Nephron (organoid): ENCODE measurements around the gene ZFYVE19.

ENCODE experiments used
- H3K27ac Mint-ChIP-seq, 3 experiments: 2 replicates each; pipeline ENCODE4 v1.8.0; 2020; ENCODE audit warnings: mixed read lengths in 3 of 3, mild to moderate bottlenecking in 2 of 3, moderate library complexity in 1 of 3
- H3K27me3 Mint-ChIP-seq: 2 replicates; pipeline ENCODE4 v1.8.0; 2021; ENCODE audit warnings: low read depth, mild to moderate bottlenecking, moderate library complexity, mixed read lengths
- H3K36me3 Mint-ChIP-seq: 2 replicates; pipeline ENCODE4 v1.8.0; 2020; ENCODE audit warnings: low read depth, mixed read lengths
- H3K4me1 Mint-ChIP-seq: 2 replicates; pipeline ENCODE4 v1.8.0; 2020; ENCODE audit warnings: mixed read lengths
- H3K4me3 Mint-ChIP-seq, 3 experiments: 2 replicates each; pipeline ENCODE4 v1.8.0; 2020; ENCODE audit warnings: mild to moderate bottlenecking in 3 of 3, mixed read lengths in 3 of 3, moderate library complexity in 2 of 3
- H3K9me3 Mint-ChIP-seq: 2 replicates; pipeline ENCODE4 v1.8.0; 2020; ENCODE audit warnings: mixed read lengths
- TF ChIP-seq, protein P1 (sequence below), 3 experiments: fragments of 200-600 bp; sonication (generic); IDR thresholded peaks; one replicate each; pipeline ENCODE4 v1.5.0; 2021; ENCODE audit warnings: antibody characterized with exemption in 3 of 3; ENCODE audit not compliant: unreplicated experiment in 3 of 3

Gene ZFYVE19, protein sequence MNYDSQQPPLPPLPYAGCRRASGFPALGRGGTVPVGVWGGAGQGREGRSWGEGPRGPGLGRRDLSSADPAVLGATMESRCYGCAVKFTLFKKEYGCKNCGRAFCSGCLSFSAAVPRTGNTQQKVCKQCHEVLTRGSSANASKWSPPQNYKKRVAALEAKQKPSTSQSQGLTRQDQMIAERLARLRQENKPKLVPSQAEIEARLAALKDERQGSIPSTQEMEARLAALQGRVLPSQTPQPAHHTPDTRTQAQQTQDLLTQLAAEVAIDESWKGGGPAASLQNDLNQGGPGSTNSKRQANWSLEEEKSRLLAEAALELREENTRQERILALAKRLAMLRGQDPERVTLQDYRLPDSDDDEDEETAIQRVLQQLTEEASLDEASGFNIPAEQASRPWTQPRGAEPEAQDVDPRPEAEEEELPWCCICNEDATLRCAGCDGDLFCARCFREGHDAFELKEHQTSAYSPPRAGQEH

DNA sequence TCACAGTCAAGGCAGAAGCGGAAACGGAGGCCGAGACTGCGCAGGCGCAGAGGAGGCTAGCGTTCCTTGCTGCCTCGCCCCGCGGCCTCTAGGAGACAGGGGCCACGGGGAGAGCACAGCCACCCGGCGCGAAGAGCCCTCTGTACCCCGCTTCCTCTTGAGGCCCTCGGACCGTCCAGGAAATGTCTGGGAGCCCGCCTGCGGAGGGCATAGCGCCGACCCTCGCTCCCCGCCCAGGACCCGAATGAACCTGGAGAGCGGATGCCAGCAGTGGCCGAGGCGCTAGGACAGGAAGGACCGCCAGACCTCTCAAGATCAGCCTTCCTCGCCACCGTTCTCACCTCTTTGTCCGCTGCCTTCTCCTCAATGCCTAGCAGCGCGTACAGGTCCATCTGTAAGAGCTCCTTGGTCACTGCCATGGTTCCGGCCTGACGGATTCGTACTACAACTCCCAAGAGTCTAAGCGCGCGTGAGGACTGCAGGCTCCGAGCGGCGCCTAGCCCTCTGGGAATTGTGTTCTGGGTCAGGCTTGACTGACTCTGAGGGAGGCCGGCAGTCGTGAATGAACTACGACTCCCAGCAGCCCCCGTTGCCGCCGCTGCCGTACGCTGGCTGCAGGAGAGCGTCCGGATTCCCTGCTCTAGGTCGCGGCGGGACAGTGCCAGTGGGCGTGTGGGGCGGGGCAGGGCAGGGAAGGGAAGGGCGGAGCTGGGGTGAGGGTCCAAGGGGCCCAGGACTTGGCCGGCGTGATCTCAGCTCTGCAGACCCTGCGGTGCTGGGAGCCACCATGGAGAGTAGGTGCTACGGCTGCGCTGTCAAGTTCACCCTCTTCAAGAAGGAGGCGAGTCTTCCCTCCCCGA, at the start of gene ZFYVE19, which contains the start of gene DNAJC17:
Gene ZFYVE19, plus strand, starts transcription at position 62 of the 860 bp plus-strand sequence. Its CDS starts 501 bp downstream, at position 563.
Gene DNAJC17, minus strand, starts transcription at position 446 of the 860 bp plus-strand sequence. Its CDS starts 27 bp downstream, at position 419.
- peak within 1 kb of the TSS; percentile 95 to 97 (median 97) for H3K27ac Mint-ChIP-seq
- H3K9me3 Mint-ChIP-seq: no peaks in the 10 kb centered on the region
- H3K4me3 Mint-ChIP-seq: peak within 1 kb of the TSS; percentile 92 to 97 (median 95)
- H3K27me3 Mint-ChIP-seq: no peaks in the 10 kb centered on the region
- H3K36me3 Mint-ChIP-seq: peaks cover 8% of the 10 kb centered on the region
- H3K4me1 Mint-ChIP-seq: peaks cover 23% of the 10 kb centered on the region
- TF ChIP-seq, protein P1, sequence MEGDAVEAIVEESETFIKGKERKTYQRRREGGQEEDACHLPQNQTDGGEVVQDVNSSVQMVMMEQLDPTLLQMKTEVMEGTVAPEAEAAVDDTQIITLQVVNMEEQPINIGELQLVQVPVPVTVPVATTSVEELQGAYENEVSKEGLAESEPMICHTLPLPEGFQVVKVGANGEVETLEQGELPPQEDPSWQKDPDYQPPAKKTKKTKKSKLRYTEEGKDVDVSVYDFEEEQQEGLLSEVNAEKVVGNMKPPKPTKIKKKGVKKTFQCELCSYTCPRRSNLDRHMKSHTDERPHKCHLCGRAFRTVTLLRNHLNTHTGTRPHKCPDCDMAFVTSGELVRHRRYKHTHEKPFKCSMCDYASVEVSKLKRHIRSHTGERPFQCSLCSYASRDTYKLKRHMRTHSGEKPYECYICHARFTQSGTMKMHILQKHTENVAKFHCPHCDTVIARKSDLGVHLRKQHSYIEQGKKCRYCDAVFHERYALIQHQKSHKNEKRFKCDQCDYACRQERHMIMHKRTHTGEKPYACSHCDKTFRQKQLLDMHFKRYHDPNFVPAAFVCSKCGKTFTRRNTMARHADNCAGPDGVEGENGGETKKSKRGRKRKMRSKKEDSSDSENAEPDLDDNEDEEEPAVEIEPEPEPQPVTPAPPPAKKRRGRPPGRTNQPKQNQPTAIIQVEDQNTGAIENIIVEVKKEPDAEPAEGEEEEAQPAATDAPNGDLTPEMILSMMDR (IDR thresholded peaks at IDR 0.05; ENCODE audit: unreplicated experiment in 3 of 3): no peak

DNA sequence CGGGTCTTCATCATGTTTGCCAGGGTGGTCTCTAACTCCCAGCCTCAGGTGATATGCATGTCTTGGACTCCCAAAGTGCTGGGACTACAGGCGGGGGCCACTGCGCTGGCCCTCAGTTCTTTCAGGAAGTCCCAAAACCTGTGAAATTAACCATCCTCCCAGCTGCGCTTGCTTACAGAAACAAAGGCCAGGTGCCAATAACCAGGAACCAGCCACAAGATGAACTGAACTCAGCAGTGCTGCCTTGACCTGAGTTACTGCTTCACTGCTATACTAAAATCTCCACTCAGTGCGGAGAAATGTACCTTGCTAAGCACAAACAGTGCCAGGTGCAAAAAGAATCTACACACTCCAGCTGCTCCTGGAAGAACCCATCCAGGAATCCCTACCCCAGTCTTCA, 46.9 kb upstream of the ZFYVE19 start:
- TF ChIP-seq, protein P1 (IDR thresholded peaks at IDR 0.05; ENCODE audit: unreplicated experiment in 3 of 3): no peak
- no peaks in the 10 kb centered on the region for H3K9me3 Mint-ChIP-seq
- peak overlapping the region; percentile 15 to 78 (median 23) for H3K27ac Mint-ChIP-seq

DNA sequence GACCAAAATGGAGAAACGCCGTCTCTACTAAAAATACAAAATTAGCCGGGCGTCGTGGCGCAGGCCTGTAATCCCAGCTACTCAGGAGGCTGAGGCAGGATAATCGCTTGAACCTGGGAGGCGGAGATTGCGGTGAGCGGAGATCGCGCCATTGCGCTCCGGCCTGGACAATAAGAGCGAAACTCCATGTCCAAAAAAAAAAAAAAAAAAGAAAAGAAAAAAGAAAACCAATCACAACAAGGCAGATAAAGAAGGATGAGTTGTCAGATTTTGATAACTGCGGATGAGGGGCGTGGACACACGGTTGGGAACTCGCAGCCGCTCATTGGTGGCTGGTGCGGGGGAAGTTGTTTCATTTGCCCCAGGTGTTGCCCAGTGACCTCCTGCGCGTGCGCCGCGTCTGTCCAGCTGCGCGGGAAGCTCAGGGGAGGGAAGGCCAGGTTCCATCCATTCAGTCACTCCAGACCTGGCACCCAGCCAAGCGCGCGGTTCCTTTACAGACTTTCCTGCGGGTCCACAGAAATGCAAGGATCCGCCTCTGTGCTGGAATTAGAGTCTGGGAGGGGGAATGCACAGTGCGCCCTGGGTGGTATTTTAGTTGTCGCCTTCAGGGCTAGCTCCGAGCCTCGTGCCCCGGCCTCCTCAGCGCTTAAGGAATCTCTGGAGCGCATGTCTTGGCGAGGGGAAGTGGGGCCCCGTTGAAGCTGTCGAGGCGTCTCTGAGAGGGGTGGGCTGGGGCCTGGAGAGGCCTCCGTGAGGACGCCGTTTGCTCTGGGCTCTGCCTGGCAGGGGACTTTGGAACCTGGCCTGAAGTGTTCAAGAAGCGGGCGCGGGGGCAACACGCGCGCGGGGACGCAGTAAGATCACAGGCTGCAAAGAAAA, 43.7 kb upstream of the ZFYVE19 start:
- H3K36me3 Mint-ChIP-seq: no peaks in the 10 kb centered on the region
- H3K27me3 Mint-ChIP-seq: peaks cover 5% of the 10 kb centered on the region
- H3K4me3 Mint-ChIP-seq: peak overlapping the region; percentile 86 to 88 (median 88)
- TF ChIP-seq, protein P1 (IDR thresholded peaks at IDR 0.05; ENCODE audit: unreplicated experiment in 3 of 3): no peak
- no peaks in the 10 kb centered on the region for H3K9me3 Mint-ChIP-seq
- peak overlapping the region; percentile 77 to 97 (median 94) for H3K27ac Mint-ChIP-seq
- H3K4me1 Mint-ChIP-seq: peaks cover 25% of the 10 kb centered on the region

More for the DNA sequence above, 46.9 kb upstream of the ZFYVE19 start:
- peaks cover 30% of the 10 kb centered on the region for H3K4me1 Mint-ChIP-seq
- peak overlapping the region in 1 of 3 experiments; percentile 33 for H3K4me3 Mint-ChIP-seq
- peaks cover 5% of the 10 kb centered on the region for H3K27me3 Mint-ChIP-seq
- no peaks in the 10 kb centered on the region for H3K36me3 Mint-ChIP-seq

DNA sequence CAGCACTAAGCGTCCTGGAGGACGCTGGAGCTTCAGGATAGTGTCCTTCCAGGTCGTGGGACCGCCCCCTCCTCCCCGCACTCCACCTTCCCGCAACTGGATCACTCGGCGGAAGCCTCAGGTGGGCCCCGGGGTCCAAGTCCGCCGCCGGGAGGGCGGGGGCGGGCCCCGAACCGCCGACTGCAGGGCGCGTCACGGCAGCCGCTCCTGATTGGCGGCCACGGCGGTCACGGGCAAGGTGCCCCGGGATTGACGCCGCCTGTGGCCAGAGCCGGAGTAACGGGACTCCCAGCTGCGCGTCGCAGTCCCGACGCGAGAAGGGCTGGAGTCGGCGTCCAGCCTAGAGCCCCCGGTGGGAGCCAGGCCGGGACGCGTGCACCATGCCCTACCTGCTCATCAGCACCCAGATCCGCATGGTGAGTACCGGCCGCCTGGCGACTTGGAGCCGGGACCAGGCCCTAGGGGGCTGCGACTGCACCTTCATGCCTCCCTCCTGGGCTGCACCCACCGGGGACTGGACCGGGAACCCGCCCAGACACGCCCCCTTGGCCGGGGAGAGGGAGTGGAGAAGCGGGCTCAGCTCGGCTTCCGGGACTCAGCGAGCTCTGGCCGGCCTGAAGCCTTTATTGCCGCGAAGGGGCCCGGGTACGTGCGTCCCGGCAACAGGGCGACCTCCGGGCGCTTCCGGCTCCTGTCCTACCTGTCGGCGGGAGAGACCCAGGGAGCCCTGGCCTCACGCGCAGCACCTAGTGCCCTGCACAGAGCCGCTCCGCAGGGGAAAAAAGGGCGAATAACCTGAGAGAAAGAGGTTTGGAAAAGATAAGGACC, 42.9 kb upstream of the ZFYVE19 start, which contains the start of gene GCHFR:
Gene GCHFR, plus strand, starts transcription at position 268 of the 828 bp plus-strand sequence. Its CDS starts 113 bp downstream, at position 381.
- H3K27me3 Mint-ChIP-seq: peaks cover 5% of the 10 kb centered on the region
- TF ChIP-seq, protein P1 (IDR thresholded peaks at IDR 0.05; ENCODE audit: unreplicated experiment in 3 of 3): peak; percentile 47 to 55 (median 54)
- H3K36me3 Mint-ChIP-seq: no peaks in the 10 kb centered on the region
- peak within 1 kb of the TSS; percentile 91 to 97 (median 94) for H3K27ac Mint-ChIP-seq
- H3K4me1 Mint-ChIP-seq: peaks cover 25% of the 10 kb centered on the region
- no peaks in the 10 kb centered on the region for H3K9me3 Mint-ChIP-seq
- H3K4me3 Mint-ChIP-seq: peak within 1 kb of the TSS; percentile 86 to 88 (median 88)
